Panc1 (cell line): ENCODE data around the gene KCNJ5. TPM values are rescaled to one million over a fixed set of nuclear protein-coding genes. Genes with fewer than 3 reads are reported as not detected.

Experiments used
- ATAC-seq: fragments of 200-7000 bp; cut with Tn5 transposase; 2 replicates; pipeline ENCODE4 v1.9.1; 2020; ENCODE audit warnings: mild to moderate bottlenecking, moderate library complexity
- BruUV-seq: library from RNA; stranded (reverse); fragments of 400-500 nt; replicated peaks from 2 replicates; lab custom pipeline; 2021; lab: Mats Ljungman, UMichigan
- CTCF ChIA-PET: fragments of 300-600 bp; sonication (Branson Sonifier 250); formaldehyde crosslinking; loops from one replicate; lab custom pipeline; 2022; ENCODE audit warnings: antibody characterized with exemption; lab: Charles Lee
- POLR2A ChIA-PET: fragments of 300-600 bp; sonication (Branson Sonifier 250); formaldehyde crosslinking; loops from one replicate; lab custom pipeline; 2022; ENCODE audit warnings: antibody characterized with exemption; lab: Charles Lee
- DNase-seq: peaks from one replicate; pipeline ENCODE4 v3.0.0-alpha.2; 2010; ENCODE audit warnings: low read depth, low spot score
- H3K27ac ChIP-seq: 2 replicates; pipeline ENCODE4 v1.5.1; 2011; ENCODE audit warnings: mild to moderate bottlenecking, low read length, inconsistent platforms
- H3K27me3 ChIP-seq: fragments of 200-500 bp; sonication (Bioruptor generic); 2 replicates; pipeline ENCODE4 v1.6.0; 2014; ENCODE audit warnings: low read length, inconsistent platforms; ENCODE audit not compliant: control insufficient read depth, insufficient read depth
- H3K36me3 ChIP-seq: fragments of 200-500 bp; sonication (Bioruptor generic); 2 replicates; pipeline ENCODE4 v1.5.1; 2014; ENCODE audit warnings: inconsistent platforms, mild to moderate bottlenecking, low read length, moderate library complexity; ENCODE audit not compliant: control insufficient read depth, insufficient read depth
- H3K4me1 ChIP-seq: 2 replicates; pipeline ENCODE4 v1.5.1; 2011; ENCODE audit warnings: inconsistent platforms, mild to moderate bottlenecking, low read length, moderate library complexity; ENCODE audit not compliant: control insufficient read depth, insufficient read depth
- H3K4me3 ChIP-seq, 2 experiments: 2 replicates each; pipeline ENCODE4 v1.5.1; 2011 to 2012; ENCODE audit warnings: low read depth in 2 of 2, low read length in 2 of 2, mild to moderate bottlenecking in 2 of 2, inconsistent platforms in 1 of 2, moderate library complexity in 1 of 2
- H3K9me3 ChIP-seq: fragments of 200-500 bp; sonication (Bioruptor generic); 2 replicates; pipeline ENCODE4 v1.5.1; 2014; ENCODE audit warnings: low read depth, mild to moderate bottlenecking, inconsistent platforms, low read length, moderate library complexity; ENCODE audit not compliant: control insufficient read depth, insufficient read depth
- CTCF ChIP-seq: fragments of 450-650 bp; IDR thresholded peaks from 2 replicates; pipeline ENCODE4 v1.5.1; 2017; ENCODE audit warnings: mild to moderate bottlenecking
- POLR2AphosphoS5 ChIP-seq: IDR thresholded peaks from 2 replicates; pipeline ENCODE4 v1.6.1; 2012; ENCODE audit warnings: mild to moderate bottlenecking, low read depth, low read length, moderate library complexity
- REST ChIP-seq, 2 experiments: IDR thresholded peaks; 2 replicates each; pipeline ENCODE4 v1.6.1; 2011 to 2012; ENCODE audit warnings: low read depth in 2 of 2, control low read depth in 1 of 2, low read length in 1 of 2, mild to moderate bottlenecking in 1 of 2, moderate library complexity in 1 of 2; ENCODE audit not compliant: insufficient read depth in 1 of 2
- SIN3A ChIP-seq: IDR thresholded peaks from 2 replicates; pipeline ENCODE4 v1.6.1; 2012; ENCODE audit warnings: low read depth, mild to moderate bottlenecking, low read length, moderate library complexity, borderline replicate concordance; ENCODE audit not compliant: insufficient read depth
- TCF7L2 ChIP-seq: IDR thresholded peaks from 2 replicates; pipeline ENCODE4 v1.6.1; 2011; ENCODE audit warnings: mild to moderate bottlenecking, low read depth, low read length, inconsistent platforms
- in situ Hi-C: cut with HindIII; loops from 2 replicates; pipeline ENCODE4 v1.10.0; 2016; ENCODE audit warnings: low sequenced_read_pairs, low pct_unique_long_range_greater_than_20kb
- intact Hi-C: fragments of 100-400 bp; cut with micrococcal nuclease; formaldehyde crosslinking; loops from one replicate; pipeline ENCODE4 v1.10.0; 2022; ENCODE audit not compliant: unreplicated experiment
- total RNA-seq: library from RNA; stranded (reverse); gene quantifications from one replicate; pipeline ENCODE4 v1.2.1, GENCODE V29; 2021; ENCODE audit not compliant: unreplicated experiment

KCNJ5 gene
- total RNA-seq, 1 experiment from 2014 or later: 0.28 TPM

- H3K4me1 ChIP-seq: peaks cover 17% of the 10 kb centered on the region
- BruUV-seq: no TSS peak
- in situ Hi-C loops: no loop called here
Observed at GRCh38 chr11:128901653-128902514, 10.7 kb downstream of the KCNJ5 start.

GRCh38 chr11:128902515-128903066, 11.4 kb downstream of the KCNJ5 start:
- H3K27ac ChIP-seq: no peak overlapping the region
- H3K9me3 ChIP-seq: no peaks in the 10 kb centered on the region
- H3K4me3 ChIP-seq: no peak overlapping the region
- H3K36me3 ChIP-seq: no peaks in the 10 kb centered on the region
- peaks cover 17% of the 10 kb centered on the region for H3K4me1 ChIP-seq
- no TSS peak for BruUV-seq
- ATAC-seq (no peak), DNase-seq (no peak)
- no peaks in the 10 kb centered on the region; the same call in 1 of the 2 replicates for H3K27me3 ChIP-seq
- CTCF ChIA-PET: no interaction called here
- TF ChIP-seq SIN3A (no peak), POLR2AphosphoS5 (no peak), TCF7L2 (no peak)
- in situ Hi-C loops (no loop called here), intact Hi-C loops (no loop called here)
- POLR2A ChIA-PET: no interaction called here

More at GRCh38 chr11:128901653-128902514, 10.7 kb downstream of the KCNJ5 start:
- Histone ChIP-seq H3K9me3 (no peaks in the 10 kb centered on the region), H3K36me3 (no peaks in the 10 kb centered on the region), H3K27ac (no peak overlapping the region), H3K27me3 (no peaks in the 10 kb centered on the region; the same call in 1 of the 2 replicates), H3K4me3 (no peak overlapping the region)
- POLR2A ChIA-PET: no interaction called here
- CTCF ChIA-PET: interaction anchor here (1.2 kb wide), 1 partner anchor 16 kb away, joined by 4 read pairs; no protein-coding TSS in a partner anchor
- no peak for DNase-seq
- intact Hi-C loops: no loop called here
- ATAC-seq: no peak
- TF ChIP-seq REST (IDR thresholded peaks at IDR 0.05; ENCODE audit: insufficient read depth in 1 of 2, low read depth in 2 of 2, low read length in 1 of 2): 0 out of 4 replicates have a peak, but pooled peaks of 1 of the 2 experiments have one; percentile 23
- TF ChIP-seq TCF7L2: no peak

GRCh38 chr11:128903248-128904061, 12.3 kb downstream of the KCNJ5 start:
- TF ChIP-seq POLR2AphosphoS5 (no peak), SIN3A (no peak), TCF7L2 (no peak), CTCF (no peak), REST (IDR thresholded peaks at IDR 0.05; ENCODE audit: insufficient read depth in 1 of 2, low read depth in 2 of 2, low read length in 1 of 2) (no peak)
- H3K27ac ChIP-seq: no peak overlapping the region
- in situ Hi-C loops: no loop called here
- H3K4me1 ChIP-seq: peaks cover 19% of the 10 kb centered on the region
- POLR2A ChIA-PET: no interaction called here
- DNase-seq (no peak), ATAC-seq (no peak)
- H3K4me3 ChIP-seq: no peak overlapping the region
- H3K36me3 ChIP-seq: no peaks in the 10 kb centered on the region
- peaks cover 2% of the 10 kb centered on the region; the same call in 1 of the 2 replicates for H3K27me3 ChIP-seq
- BruUV-seq: no TSS peak
- CTCF ChIA-PET: interaction anchor here (1.1 kb wide), 1 partner anchor 428 kb away, joined by 3 read pairs; no protein-coding TSS in a partner anchor
- intact Hi-C loops: no loop called here
- no peaks in the 10 kb centered on the region for H3K9me3 ChIP-seq
